Trophoblast cell (in vitro differentiated cells and primary cell): ENCODE data around the gene ANO6.
A peak's percentile ranks its signal among the peaks of the same experiment; 100 is the strongest.

ENCODE experiments used
- DNase-seq, 2 donors: peaks; one replicate each; pipeline ENCODE4 v3.0.0-alpha.2; 2016
- H2AFZ ChIP-seq: 2 replicates; pipeline ENCODE4 v1.6.1; 2013; ENCODE audit warnings: low read length, moderate library complexity, mild to moderate bottlenecking; ENCODE audit not compliant: insufficient read depth, poor library complexity
- H2AK5ac ChIP-seq: 2 replicates; pipeline ENCODE4 v1.6.1; 2013; ENCODE audit warnings: mild to moderate bottlenecking, low read length
- H2BK120ac ChIP-seq: 2 replicates; pipeline ENCODE4 v1.6.1; 2013; ENCODE audit warnings: low read length, mild to moderate bottlenecking, moderate library complexity; ENCODE audit not compliant: insufficient read depth, poor library complexity
- H2BK12ac ChIP-seq: 2 replicates; pipeline ENCODE4 v1.6.1; 2013; ENCODE audit warnings: mild to moderate bottlenecking, low read length, moderate library complexity
- H2BK5ac ChIP-seq: 2 replicates; pipeline ENCODE4 v1.6.1; 2013; ENCODE audit warnings: low read length, low read depth, moderate library complexity, mild to moderate bottlenecking; ENCODE audit not compliant: poor library complexity
- H3K14ac ChIP-seq: 2 replicates; pipeline ENCODE4 v1.6.1; 2013; ENCODE audit warnings: mild to moderate bottlenecking, low read length
- H3K18ac ChIP-seq: 2 replicates; pipeline ENCODE4 v1.6.1; 2013; ENCODE audit warnings: mild to moderate bottlenecking, low read length
- H3K23ac ChIP-seq: 2 replicates; pipeline ENCODE4 v1.6.1; 2013; ENCODE audit warnings: low read length
- H3K27ac ChIP-seq: 2 replicates; pipeline ENCODE4 v1.5.1; 2013; ENCODE audit warnings: low read depth, mild to moderate bottlenecking, inconsistent platforms, low read length, moderate library complexity
- H3K27me3 ChIP-seq: 2 replicates; pipeline ENCODE4 v1.6.1; 2013; ENCODE audit warnings: inconsistent platforms, mild to moderate bottlenecking, low read length, moderate library complexity; ENCODE audit not compliant: insufficient read depth
- H3K36me3 ChIP-seq, 2 experiments: 1 replicate in 1 of 2; 2 replicates in 1 of 2; pipeline ENCODE4 v1.6.1; 2013; ENCODE audit warnings: low read length in 2 of 2, mild to moderate bottlenecking in 2 of 2, moderate library complexity in 1 of 2; ENCODE audit not compliant: insufficient read depth in 2 of 2, control insufficient read depth in 1 of 2
- H3K4ac ChIP-seq: 2 replicates; pipeline ENCODE4 v1.6.1; 2013; ENCODE audit warnings: low read depth, mild to moderate bottlenecking, low read length, moderate library complexity
- H3K4me1 ChIP-seq, 2 experiments: 1 replicate in 1 of 2; 2 replicates in 1 of 2; pipeline ENCODE4 v1.6.1; 2013; ENCODE audit warnings: low read length in 2 of 2, mild to moderate bottlenecking in 2 of 2, moderate library complexity in 1 of 2; ENCODE audit not compliant: insufficient read depth in 2 of 2, control insufficient read depth in 1 of 2
- H3K4me2 ChIP-seq: 2 replicates; pipeline ENCODE4 v1.6.1; 2013; ENCODE audit warnings: inconsistent platforms, mild to moderate bottlenecking, low read length, moderate library complexity
- H3K4me3 ChIP-seq: 2 replicates; pipeline ENCODE4 v1.5.1; 2013; ENCODE audit warnings: mild to moderate bottlenecking, low read depth, low read length, inconsistent platforms
- H3K79me1 ChIP-seq: one replicate; pipeline ENCODE4 v1.6.1; 2013; ENCODE audit warnings: low read length
- H3K79me2 ChIP-seq: 2 replicates; pipeline ENCODE4 v1.6.1; 2013; ENCODE audit warnings: low read length, mild to moderate bottlenecking; ENCODE audit not compliant: control insufficient read depth, insufficient read depth, poor library complexity
- H3K9ac ChIP-seq: 2 replicates; pipeline ENCODE4 v1.6.1; 2013; ENCODE audit warnings: mild to moderate bottlenecking, low read length
- H3K9me3 ChIP-seq: 2 replicates; pipeline ENCODE4 v1.6.1; 2013; ENCODE audit warnings: low read depth, mild to moderate bottlenecking, control low read depth, inconsistent platforms, low read length; ENCODE audit not compliant: insufficient read depth
- H4K12ac ChIP-seq: 2 replicates; pipeline ENCODE4 v1.6.1; 2013; ENCODE audit warnings: low read depth, mild to moderate bottlenecking, low read length, moderate library complexity
- H4K8ac ChIP-seq: 2 replicates; pipeline ENCODE4 v1.6.1; 2013; ENCODE audit warnings: low read depth, mild to moderate bottlenecking, low read length, moderate library complexity
- H4K91ac ChIP-seq: one replicate; pipeline ENCODE4 v1.6.1; 2013; ENCODE audit warnings: low read depth, mild to moderate bottlenecking, low read length, moderate library complexity
- WGBS: extraction: QIAGEN DNeasy Blood & Tissue Kit; methylation state at CpG from one replicate; pipeline ENCODE4 v1.1.7; 2013; ENCODE audit warnings: missing lambda C conversion rate; ENCODE audit not compliant: insufficient read length, insufficient coverage; ENCODE audit errors: extremely low coverage; 5-methylcytosine and 5-hydroxymethylcytosine counted together

ANO6 gene

GRCh38 chr12:45263587-45263986, 47.7 kb downstream of the ANO6 start:
- Histone ChIP-seq H4K8ac (no peak overlapping the region), H2BK12ac (no peak overlapping the region), H3K18ac (no peak overlapping the region), H3K36me3 (no peaks in the 10 kb centered on the region), H3K4me1 (peaks cover 19 to 34% of the 10 kb centered on the region in 2 experiments), H4K12ac (no peak overlapping the region), H3K9me3 (no peaks in the 10 kb centered on the region), H2AK5ac (no peak overlapping the region), H3K14ac (no peak overlapping the region), H3K4me3 (no peak overlapping the region), H3K9ac (no peak overlapping the region), H2BK5ac (no peak overlapping the region), H2AFZ (no peak overlapping the region), H3K4me2 (no peak overlapping the region), H3K27ac (peak overlapping the region; percentile 29), H3K4ac (no peak overlapping the region), H3K79me2 (peaks cover 5% of the 10 kb centered on the region), H2BK120ac (no peak overlapping the region), H4K91ac (no peak overlapping the region), H3K79me1 (peaks cover 12% of the 10 kb centered on the region), H3K23ac (no peak overlapping the region), H3K27me3 (no peaks in the 10 kb centered on the region)
- no CpG with 5 or more reads among the region's 3 CpGs for WGBS
- no peak for DNase-seq

GRCh38 chr12:45268672-45269411, 52.9 kb downstream of the ANO6 start:
- peaks cover 6% of the 10 kb centered on the region for H3K79me2 ChIP-seq
- DNase-seq = peak; percentile 25 to 59
- H4K12ac ChIP-seq = peak overlapping the region; percentile 26
- H3K23ac ChIP-seq = no peak overlapping the region
- H3K4ac ChIP-seq = peak overlapping the region; percentile 27
- peaks cover 11 to 25% of the 10 kb centered on the region in 2 experiments for H3K4me1 ChIP-seq
- H3K36me3 ChIP-seq = peaks cover 0 to 2% of the 10 kb centered on the region in 2 experiments
- no peak overlapping the region for H2AFZ ChIP-seq
- H3K14ac ChIP-seq = no peak overlapping the region
- no peak overlapping the region for H2BK12ac ChIP-seq
- H3K9me3 ChIP-seq = no peaks in the 10 kb centered on the region
- H3K9ac ChIP-seq = no peak overlapping the region
- WGBS = no CpG with 5 or more reads among the region's 5 CpGs
- H2BK5ac ChIP-seq = peak overlapping the region; percentile 52
- peak overlapping the region; percentile 35 for H2AK5ac ChIP-seq
- H4K8ac ChIP-seq = peak overlapping the region; percentile 35
- peak overlapping the region; percentile 75 for H3K27ac ChIP-seq
- H3K79me1 ChIP-seq = peaks cover 10% of the 10 kb centered on the region
- no peak overlapping the region for H3K4me3 ChIP-seq
- peak overlapping the region; percentile 5 for H3K4me2 ChIP-seq
- peak overlapping the region; percentile 35 for H4K91ac ChIP-seq
- H3K27me3 ChIP-seq = no peaks in the 10 kb centered on the region
- H2BK120ac ChIP-seq = no peak overlapping the region
- H3K18ac ChIP-seq = peak overlapping the region; percentile 46

- no peak overlapping the region for H3K23ac ChIP-seq
- WGBS = no CpG with 5 or more reads among the region's 2 CpGs
- H3K4me1 ChIP-seq = peaks cover 12 to 26% of the 10 kb centered on the region in 2 experiments
- DNase-seq = no peak
- H3K18ac ChIP-seq = no peak overlapping the region
- H3K4ac ChIP-seq = no peak overlapping the region
- H3K27ac ChIP-seq = peak overlapping the region; percentile 75
- H3K27me3 ChIP-seq = no peaks in the 10 kb centered on the region
- no peak overlapping the region for H2BK5ac ChIP-seq
- no peak overlapping the region for H2AFZ ChIP-seq
- H2BK12ac ChIP-seq = no peak overlapping the region
- no peak overlapping the region for H3K4me3 ChIP-seq
- H3K79me2 ChIP-seq = peaks cover 7% of the 10 kb centered on the region
- H3K79me1 ChIP-seq = peaks cover 12% of the 10 kb centered on the region
- H4K12ac ChIP-seq = no peak overlapping the region
- H4K8ac ChIP-seq = no peak overlapping the region
- no peaks in the 10 kb centered on the region for H3K9me3 ChIP-seq
- H3K4me2 ChIP-seq = no peak overlapping the region
- H2AK5ac ChIP-seq = no peak overlapping the region
- H2BK120ac ChIP-seq = no peak overlapping the region
- peaks cover 0 to 2% of the 10 kb centered on the region in 2 experiments for H3K36me3 ChIP-seq
- H4K91ac ChIP-seq = no peak overlapping the region
- no peak overlapping the region for H3K14ac ChIP-seq
- H3K9ac ChIP-seq = no peak overlapping the region
Observed at GRCh38 chr12:45269412-45269751, 53.5 kb downstream of the ANO6 start.

DNA sequence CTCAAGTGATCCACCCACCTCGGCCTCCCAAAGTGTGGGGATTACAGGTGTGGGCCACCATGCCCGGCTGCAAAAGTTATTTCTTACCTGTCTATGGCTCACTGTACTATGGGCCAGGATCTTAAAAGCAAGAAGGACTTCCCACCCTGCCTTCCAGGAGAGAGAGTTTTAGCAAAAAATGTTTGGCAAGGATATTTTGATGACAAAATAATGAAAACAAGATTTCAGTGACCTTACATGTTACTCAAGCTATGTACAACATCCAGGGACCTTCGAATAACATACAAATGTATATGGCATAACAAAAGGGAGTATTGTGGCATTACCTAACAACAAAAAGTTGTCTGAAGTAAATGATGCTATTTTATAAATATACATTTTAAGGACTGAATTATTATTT, 55.1 kb downstream of the ANO6 start:
- peaks cover 18 to 35% of the 10 kb centered on the region in 2 experiments for H3K4me1 ChIP-seq
- no peak overlapping the region for H3K14ac ChIP-seq
- H2BK5ac ChIP-seq = no peak overlapping the region
- H4K8ac ChIP-seq = no peak overlapping the region
- WGBS = no CpG with 5 or more reads among the region's 3 CpGs
- H2AFZ ChIP-seq = no peak overlapping the region
- H3K79me2 ChIP-seq = peaks cover 9% of the 10 kb centered on the region
- H3K4ac ChIP-seq = no peak overlapping the region
- no peak overlapping the region for H3K23ac ChIP-seq
- H2AK5ac ChIP-seq = no peak overlapping the region
- peaks cover 17% of the 10 kb centered on the region for H3K79me1 ChIP-seq
- H3K4me3 ChIP-seq = no peak overlapping the region
- no peaks in the 10 kb centered on the region for H3K27me3 ChIP-seq
- H4K91ac ChIP-seq = no peak overlapping the region
- H2BK12ac ChIP-seq = no peak overlapping the region
- no peak overlapping the region for H3K4me2 ChIP-seq
- H3K18ac ChIP-seq = no peak overlapping the region
- no peak overlapping the region for H3K9ac ChIP-seq
- H2BK120ac ChIP-seq = no peak overlapping the region
- DNase-seq = no peak
- H3K36me3 ChIP-seq = peaks cover 0 to 2% of the 10 kb centered on the region in 2 experiments
- no peaks in the 10 kb centered on the region for H3K9me3 ChIP-seq
- H3K27ac ChIP-seq = no peak overlapping the region
- H4K12ac ChIP-seq = no peak overlapping the region
